GM12891 (cell line): Measurements from ENCODE around the gene MATN1.

Experiments
- DNase-seq: peaks from one replicate; pipeline ENCODE4 v3.0.0; 2011; ENCODE audit warnings: low spot score; ENCODE audit not compliant: insufficient read length
- FAIRE-seq: peaks from 2 replicates; lab custom pipeline; 2011; peaks lifted over from hg19 to GRCh38; lab: Jason Lieb, UNC
- PAX5 ChIP-seq: IDR thresholded peaks from 2 replicates; pipeline ENCODE4 v1.6.1; 2011; ENCODE audit warnings: low read length, moderate library complexity, mild to moderate bottlenecking; ENCODE audit not compliant: insufficient read depth, severe bottlenecking
- POLR2A ChIP-seq: IDR thresholded peaks from 2 replicates; pipeline ENCODE4 v1.6.1; 2011; ENCODE audit warnings: low read depth, low read length, control low read depth
- POLR2AphosphoS5 ChIP-seq: IDR thresholded peaks from 2 replicates; pipeline ENCODE4 v1.6.1; 2011; ENCODE audit warnings: low read depth, low read length, control low read depth
- POU2F2 ChIP-seq: IDR thresholded peaks from 2 replicates; pipeline ENCODE4 v1.6.1; 2011; ENCODE audit warnings: low read depth, mild to moderate bottlenecking, control low read depth, low read length, moderate library complexity
- SPI1 ChIP-seq: IDR thresholded peaks from 2 replicates; pipeline ENCODE4 v1.6.1; 2011; ENCODE audit warnings: low read depth, low read length, control low read depth
- TAF1 ChIP-seq: IDR thresholded peaks from 2 replicates; pipeline ENCODE4 v1.6.1; 2011; ENCODE audit warnings: low read depth, low read length, control low read depth

The MATN1 gene

DNA sequence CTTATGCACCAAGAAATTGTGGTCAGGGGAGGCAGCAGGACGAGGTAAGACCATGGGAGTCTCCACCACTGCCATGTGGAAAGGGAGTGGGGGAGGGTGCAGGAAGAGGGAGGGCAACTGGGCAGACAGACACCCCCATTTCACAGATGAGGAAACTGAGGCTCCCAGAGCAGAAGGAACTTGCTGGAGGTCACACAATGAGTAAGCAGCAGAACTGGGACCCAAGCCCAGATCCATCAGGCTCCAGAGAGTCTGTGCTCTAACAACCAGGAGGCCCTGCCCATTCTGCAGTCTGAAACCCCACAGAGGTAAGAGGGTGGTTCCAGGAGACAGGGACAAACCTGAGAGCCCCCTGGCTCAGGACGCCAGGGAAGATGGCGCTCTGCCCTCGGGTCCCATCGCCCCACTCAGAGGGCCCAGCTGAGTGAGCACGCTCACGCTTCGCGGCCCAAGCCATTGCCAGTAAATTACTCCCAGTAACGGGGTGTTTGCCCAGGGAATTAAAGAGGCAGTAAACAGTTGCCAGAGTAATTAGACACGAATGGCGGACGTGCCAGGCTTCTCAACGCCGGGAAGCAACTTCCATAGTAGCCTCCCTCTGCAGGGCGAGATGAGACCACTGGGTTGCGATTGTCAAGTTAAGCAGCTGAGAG lies 59.2 kb downstream of the MATN1 start:
- DNase-seq (no peak), FAIRE-seq (no peak)
- TF ChIP-seq POLR2AphosphoS5 (no peak), PAX5 (no peak)

DNA sequence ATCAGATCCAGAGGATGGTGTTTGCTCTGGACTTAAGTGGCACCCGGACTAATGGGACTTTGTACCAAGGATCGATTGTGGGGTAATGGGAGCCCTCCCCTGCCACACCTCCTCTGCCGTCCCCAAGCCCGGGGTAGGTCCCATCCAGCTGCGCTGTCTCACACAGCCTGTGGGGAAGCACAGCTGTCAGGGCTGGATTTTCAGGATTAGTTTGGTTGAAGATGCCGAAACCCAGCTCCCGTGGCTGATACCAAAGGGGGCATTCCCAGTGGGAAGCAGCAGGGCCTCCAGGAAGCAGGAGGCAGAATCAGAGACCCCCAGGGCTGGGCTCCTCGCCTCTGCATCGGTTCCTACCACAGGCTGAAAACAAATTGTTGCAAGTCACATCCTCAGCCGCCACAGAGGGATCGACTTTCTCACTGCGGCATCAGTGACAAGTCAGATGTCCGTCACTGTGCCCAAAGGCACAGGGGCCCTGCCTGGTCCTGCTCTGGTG lies 59.7 kb downstream of the MATN1 start:
- DNase-seq (no peak), FAIRE-seq (no peak)
- TF ChIP-seq POU2F2 (no peak), TAF1 (no peak), POLR2A (no peak), SPI1 (no peak), PAX5 (no peak), POLR2AphosphoS5 (no peak)

DNA sequence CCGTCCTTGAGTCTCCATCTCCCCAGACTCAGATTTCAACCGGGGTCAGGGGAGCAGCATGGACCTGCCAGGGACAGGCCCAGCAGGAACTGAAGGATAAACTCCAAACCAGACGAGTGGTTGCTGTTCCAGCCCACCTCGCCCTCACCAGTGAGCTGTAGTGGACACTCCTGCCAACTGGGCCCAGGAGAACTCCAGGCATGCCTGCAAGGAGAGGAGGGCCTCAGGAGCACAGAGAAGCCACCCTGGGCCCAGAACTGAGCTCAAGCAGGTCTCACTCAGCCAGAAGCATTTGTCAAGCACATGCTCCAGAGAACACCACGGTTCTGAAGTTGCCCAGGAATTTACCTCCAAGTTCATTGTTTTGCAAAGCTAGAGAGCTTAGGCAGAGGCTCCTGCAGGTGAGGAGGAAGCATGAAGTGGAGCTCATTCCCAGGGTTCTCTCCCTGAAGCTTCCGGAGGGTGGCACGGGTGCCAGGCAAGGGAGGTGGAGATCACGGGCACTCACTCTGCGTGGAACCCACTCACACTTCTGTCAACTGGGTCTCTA lies 61.0 kb downstream of the MATN1 start:
- FAIRE-seq (no peak), DNase-seq (no peak)
- TF ChIP-seq POU2F2, result no peak
- no peak for TF ChIP-seq TAF1
- no peak for TF ChIP-seq SPI1
- TF ChIP-seq POLR2A, result no peak
- no peak for TF ChIP-seq PAX5
- TF ChIP-seq POLR2AphosphoS5, result no peak

DNA sequence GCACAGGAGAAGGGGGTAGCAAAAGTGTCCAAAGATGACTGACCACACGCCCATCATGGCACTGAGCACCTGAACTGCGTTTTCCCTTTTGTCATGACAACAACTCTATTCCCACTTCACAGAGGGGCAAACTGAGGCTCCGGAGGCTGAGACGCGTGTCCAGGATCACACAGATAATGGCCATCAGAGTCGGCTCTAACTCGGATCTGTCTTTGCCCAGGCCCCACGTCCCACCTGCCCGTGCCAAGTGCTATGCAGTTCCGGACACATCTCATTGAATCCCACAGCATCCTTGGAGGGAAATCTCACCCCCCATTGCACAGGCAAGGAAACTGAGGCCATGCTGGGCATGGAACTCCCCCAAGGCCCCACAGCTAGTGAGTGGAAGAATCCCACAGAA lies 62.1 kb downstream of the MATN1 start:
- FAIRE-seq, result no peak
- TF ChIP-seq POU2F2 (no peak), SPI1 (no peak), PAX5 (no peak), TAF1 (no peak), POLR2AphosphoS5 (no peak)

More for the DNA sequence above, 62.1 kb downstream of the MATN1 start:
- DNase-seq, result no peak
